ENCODE data around the gene LIN7B. TPM values are rescaled to one million over a fixed set of nuclear protein-coding genes. Genes with fewer than 3 reads are reported as not detected.
A peak's percentile ranks its signal among the peaks of the same experiment; 100 is the strongest.

The LIN7B gene
- total and polyA plus RNA-seq, 9 of the 15 experiments (the other 6 are each of a cell fraction or from before 2014, with no cell fraction given) = 0.89 to 15.7 (median 4.0) TPM

- TF ChIP-seq FOXP4 (CRISPR knock-in tag; IDR thresholded peaks at IDR 0.05; ENCODE audit: borderline replicate concordance) (no peak), MAZ (CRISPR knock-in tag; conservative IDR thresholded peaks at IDR 0.05 in 1 of 2, IDR thresholded peaks at IDR 0.05 in 1 of 2) (peak; percentile 93 to 99), KLF1 (tag; IDR thresholded peaks at IDR 0.05) (peak; percentile 94), ELF1 (tag; IDR thresholded peaks at IDR 0.05) (peak; percentile 79), CEBPB (tag; IDR thresholded peaks at IDR 0.05) (no peak), USF2 (CRISPR knock-in tag; IDR thresholded peaks at IDR 0.05) (no peak; the same call in 1 of the 2 replicates), SLC30A9 (CRISPR knock-in tag; IDR thresholded peaks at IDR 0.05) (no peak), SMAD1 (IDR thresholded peaks at IDR 0.05; ENCODE audit: low read depth, low read length, partially characterized antibody) (no peak), ARID3A (IDR thresholded peaks at IDR 0.05; ENCODE audit: borderline replicate concordance, low read depth, low read length) (no peak), PRDM10 (IDR thresholded peaks at IDR 0.05; ENCODE audit: partially characterized antibody) (peak; percentile 99), ZKSCAN8 (CRISPR knock-in tag; IDR thresholded peaks at IDR 0.05) (no peak), POLR2AphosphoS5 (IDR thresholded peaks at IDR 0.05; ENCODE audit: control insufficient read depth, insufficient read depth, low read depth, low read length) (0 out of 2 replicates have a peak, but pooled peaks have one; percentile 42), CBX3 (IDR thresholded peaks at IDR 0.05; ENCODE audit: borderline replicate concordance in 1 of 2, low read length in 2 of 2) (peak in 1 of 2 experiments; percentile 57; a peak in 1 of 3 replicates)
- TF ChIP-seq, protein P1, sequence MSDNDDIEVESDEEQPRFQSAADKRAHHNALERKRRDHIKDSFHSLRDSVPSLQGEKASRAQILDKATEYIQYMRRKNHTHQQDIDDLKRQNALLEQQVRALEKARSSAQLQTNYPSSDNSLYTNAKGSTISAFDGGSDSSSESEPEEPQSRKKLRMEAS (CRISPR knock-in tag; IDR thresholded peaks at IDR 0.05) = peak; percentile 95
Measured at GRCh38 chr19:49118565-49119410, 4.6 kb downstream of the LIN7B start, which contains the start of gene C19orf73 (continued).
